K562 (cell line): ENCODE data around the gene NPR1. TPM values are rescaled to one million over a fixed set of nuclear protein-coding genes. Genes with fewer than 3 reads are reported as not detected.

Experiments
- ATAC-seq: fragments of 200-7000 bp; cut with Tn5 transposase; 3 replicates; pipeline ENCODE4 v1.9.1; 2020; ENCODE audit warnings: moderate library complexity
- BruUV-seq: library from RNA; stranded (reverse); fragments of 400-500 nt; replicated peaks from 2 replicates; lab custom pipeline; 2021; lab: Mats Ljungman, UMichigan
- CTCF ChIA-PET: fragments of 300-600 bp; formaldehyde crosslinking; extraction: SDS; loops from one replicate; lab custom pipeline; 2021; ENCODE audit warnings: low intra/inter-chr PET ratio; lab: Yijun Ruan, JAX
- POLR2A ChIA-PET: fragments of 300-600, 350-650 bp; sonication (Branson Sonifier 250); formaldehyde crosslinking; extraction: SDS; loops from one replicate; lab custom pipeline; 2021; ENCODE audit warnings: antibody characterized with exemption, inconsistent platforms; lab: Yijun Ruan, JAX
- DNase-seq, 4 experiments: peaks; one replicate each; pipeline versions ENCODE4 v3.0.0 to v3.0.0-alpha.2; 2011 to 2018; ENCODE audit warnings: low spot score in 3 of 4, mixed read lengths in 3 of 4; ENCODE audit errors: extremely low read depth in 1 of 4
- FAIRE-seq: peaks from 2 replicates; lab custom pipeline; 2011; peaks lifted over from hg19 to GRCh38; lab: Jason Lieb, UNC
- H2AFZ ChIP-seq: 2 replicates; pipeline ENCODE4 v1.6.0; 2011; ENCODE audit warnings: low read depth, low read length, control low read depth, inconsistent platforms
- H3K27ac ChIP-seq: fragments of 200-600 bp; 3 replicates; pipeline ENCODE4 v1.8.0; 2011; ENCODE audit warnings: low read depth, mild to moderate bottlenecking, control low read depth, inconsistent platforms, low read length, moderate library complexity, mixed read lengths; ENCODE audit errors: extremely low read depth
- H3K27me3 ChIP-seq, 2 experiments: fragments of 300-600 bp in 1 of 2; 2 replicates in 1 of 2; 3 replicates in 1 of 2; pipeline versions ENCODE4 v1.6.0 to v1.8.0; 2011; ENCODE audit warnings: inconsistent platforms in 2 of 2, low read length in 2 of 2, mild to moderate bottlenecking in 1 of 2, mixed read lengths in 1 of 2, moderate library complexity in 1 of 2; ENCODE audit not compliant: control insufficient read depth in 2 of 2, insufficient read depth in 2 of 2
- H3K36me3 ChIP-seq: fragments of 300-600 bp; 3 replicates; pipeline ENCODE4 v1.8.0; 2011; ENCODE audit warnings: mild to moderate bottlenecking, low read length, inconsistent platforms; ENCODE audit not compliant: control insufficient read depth, insufficient read depth
- H3K4me1 ChIP-seq, 2 experiments: fragments of 200-600 bp in 1 of 2; replicated peaks in 1 of 2; 2 replicates in 1 of 2; 3 replicates in 1 of 2; pipeline versions ENCODE4 v1.5.1 to v1.8.0; 2011; ENCODE audit warnings: inconsistent platforms in 2 of 2, low read length in 2 of 2, mild to moderate bottlenecking in 1 of 2, mixed read lengths in 1 of 2, moderate library complexity in 1 of 2; ENCODE audit not compliant: control insufficient read depth in 2 of 2, insufficient read depth in 2 of 2
- H3K4me2 ChIP-seq: 2 replicates; pipeline ENCODE4 v1.6.1; 2011; ENCODE audit warnings: low read length, control low read depth, inconsistent platforms, mixed read lengths; ENCODE audit not compliant: insufficient read depth
- H3K4me3 ChIP-seq: fragments of 200-600 bp; sonication (generic), shearing (Covaris generic); 2 replicates; pipeline ENCODE4 v1.5.1; 2016; ENCODE audit warnings: control low read depth, inconsistent platforms
- H3K79me2 ChIP-seq: fragments of 200-600 bp; 3 replicates; pipeline ENCODE4 v1.8.0; 2011; ENCODE audit warnings: low read length, inconsistent platforms; ENCODE audit not compliant: control insufficient read depth, insufficient read depth
- H3K9ac ChIP-seq, 2 experiments: 2 replicates each; pipeline versions ENCODE4 v1.6.0 to v1.6.1; 2011; ENCODE audit warnings: low read depth in 2 of 2, low read length in 2 of 2, control low read depth in 1 of 2, inconsistent platforms in 1 of 2, mild to moderate bottlenecking in 1 of 2, mixed read lengths in 1 of 2; ENCODE audit not compliant: insufficient read depth in 1 of 2
- H3K9me1 ChIP-seq: one replicate; pipeline ENCODE4 v1.6.0; 2011; ENCODE audit warnings: inconsistent platforms, mild to moderate bottlenecking, low read length, moderate library complexity; ENCODE audit not compliant: control insufficient read depth, insufficient read depth
- H3K9me3 ChIP-seq: replicated peaks from 2 replicates; pipeline ENCODE4 v1.5.1; 2011; ENCODE audit warnings: low read depth, low read length, inconsistent platforms; ENCODE audit not compliant: control insufficient read depth, insufficient read depth
- H4K20me1 ChIP-seq: replicated peaks from 2 replicates; pipeline ENCODE4 v1.6.1; 2011; ENCODE audit warnings: low read length, inconsistent platforms, mixed read lengths; ENCODE audit not compliant: control insufficient read depth, insufficient read depth
- CEBPB ChIP-seq: fragments of 450-650 bp; IDR thresholded peaks from 2 replicates; pipeline ENCODE4 v1.6.1; 2016; ENCODE audit warnings: missing genetic modification characterization, missing compliant biosample characterization
- CREB3 ChIP-seq: fragments of 450-650 bp; conservative IDR thresholded peaks from 2 replicates; pipeline ENCODE4 v1.6.1; 2016; ENCODE audit warnings: missing genetic modification characterization, low read depth, mild to moderate bottlenecking, missing compliant biosample characterization, moderate library complexity
- HCFC1 ChIP-seq: IDR thresholded peaks from 2 replicates; pipeline ENCODE4 v1.6.1; 2012; ENCODE audit warnings: low read depth, low read length, improper control_type of control experiment
- POLR2H ChIP-seq: IDR thresholded peaks from 2 replicates; pipeline ENCODE4 v1.6.1; 2016; ENCODE audit warnings: missing genetic modification characterization, low read depth, mild to moderate bottlenecking, control low read depth, missing compliant biosample characterization, moderate library complexity
- ZNF512 ChIP-seq: IDR thresholded peaks from 2 replicates; pipeline ENCODE4 v1.6.1; 2016; ENCODE audit warnings: missing genetic modification characterization, missing compliant biosample characterization
- WGBS: fragments of 100-300 bp; shearing (Covaris generic); methylation state at CpG from one replicate; pipeline ENCODE4 v1.1.6; 2016; ENCODE audit warnings: low coverage, mixed read lengths; ENCODE audit not compliant: insufficient coverage; ENCODE audit errors: missing lambda C conversion rate; 5-methylcytosine and 5-hydroxymethylcytosine counted together
- in situ Hi-C: fragments of 300-500 bp; cut with MboI; formaldehyde crosslinking; loops from 4 replicates; pipeline ENCODE4 v1.15.0; 2018; ENCODE audit warnings: inconsistent platforms, mixed read lengths
- intact Hi-C: fragments of 100-400 bp; cut with micrococcal nuclease; formaldehyde crosslinking; loops from 2 replicates; pipeline ENCODE4 v1.14.2; 2022
- polyA plus RNA-seq, 8 experiments: library from polyadenylated mRNA; depleted of rRNA in 4 of 8; stranded (reverse) in 5 of 8; unstranded in 3 of 8; fragments of >200 nt; fragmentation: Nextera tagmentation in 2 of 8; fragmentation: Illumina TruSeq in 1 of 8; extraction: Ambion mirVana in 2 of 8; extraction: Trizol in 1 of 8; gene quantifications; 2 replicates each; pipeline versions ENCODE4 v1.2.1 to v1.2.3, GENCODE V29; 2011 to 2014; ENCODE audit warnings: inconsistent platforms in 1 of 8, missing spikeins in 1 of 8
- total RNA-seq, 7 experiments: library from RNA; depleted of rRNA in 6 of 7; stranded (reverse); fragments of >200 nt in 6 of 7; fragmentation: Illumina TruSeq in 2 of 7; extraction: Trizol in 2 of 7; gene quantifications; 2 replicates each; pipeline versions ENCODE4 v1.2.1 to v1.2.3, GENCODE V29; 2011 to 2021; ENCODE audit warnings: low replicate concordance in 1 of 7

The NPR1 gene
- total and polyA plus RNA-seq, 9 of the 15 experiments (the other 6 are each of a cell fraction or from before 2014, with no cell fraction given), result 0.05 to 0.16 (median 0.06) TPM; not detected in 6

- TF ChIP-seq HCFC1, result no peak
- TF ChIP-seq, all 486 proteins: peak for 0
These were observed 26.7 kb upstream of the NPR1 start (continued) for GRCh38 chr1:153651771-153652170.

GRCh38 chr1:153652805-153653500 is 25.5 kb upstream of the NPR1 start:
- Histone ChIP-seq H3K4me2 (no peak overlapping the region), H3K9ac (no peak overlapping the region), H3K27me3 (no peaks in the 10 kb centered on the region), H2AFZ (peak overlapping the region; percentile 68), H3K36me3 (no peaks in the 10 kb centered on the region), H3K79me2 (no peaks in the 10 kb centered on the region), H3K9me1 (no peaks in the 10 kb centered on the region), H3K4me3 (no peak overlapping the region), H3K9me3 (no peaks in the 10 kb centered on the region), H3K27ac (no peak overlapping the region), H3K4me1 (peaks cover 13 to 14% of the 10 kb centered on the region in 2 experiments), H4K20me1 (no peaks in the 10 kb centered on the region)
- 64% methylated on average over 3 of the region's 3 CpGs for WGBS
- TF ChIP-seq ZNF512 (no peak), CREB3 (no peak), POLR2H (tag) (no peak), CEBPB (peak; percentile 12; the same call in 1 of the 2 replicates)
- intact Hi-C loops, result no loop called here
- BruUV-seq, result no TSS peak
- peak; percentile 26 for FAIRE-seq
- POLR2A ChIA-PET, result interaction anchor here (1.3 to 14.7 kb wide), 3 partner anchors 8 to 44 kb away, joined by 3 to 205 read pairs (median 51); partner anchors contain the start of genes CHTOP and SNAPIN
- in situ Hi-C loops, result no loop called here
- CTCF ChIA-PET, result no interaction called here
- no peak for ATAC-seq
- DNase-seq, result no peak
